Measurements from ENCODE around the gene AKR1C1.
"Not testable (repeated sequence)": the region's sequence is repeated elsewhere in the genome, so short reads cannot be mapped to it uniquely, and the experiment has no call there.

GRCh38 chr10:5008857-5009548, 45.8 kb downstream of the AKR1C1 start:
- TF ChIP-seq, protein P1, sequence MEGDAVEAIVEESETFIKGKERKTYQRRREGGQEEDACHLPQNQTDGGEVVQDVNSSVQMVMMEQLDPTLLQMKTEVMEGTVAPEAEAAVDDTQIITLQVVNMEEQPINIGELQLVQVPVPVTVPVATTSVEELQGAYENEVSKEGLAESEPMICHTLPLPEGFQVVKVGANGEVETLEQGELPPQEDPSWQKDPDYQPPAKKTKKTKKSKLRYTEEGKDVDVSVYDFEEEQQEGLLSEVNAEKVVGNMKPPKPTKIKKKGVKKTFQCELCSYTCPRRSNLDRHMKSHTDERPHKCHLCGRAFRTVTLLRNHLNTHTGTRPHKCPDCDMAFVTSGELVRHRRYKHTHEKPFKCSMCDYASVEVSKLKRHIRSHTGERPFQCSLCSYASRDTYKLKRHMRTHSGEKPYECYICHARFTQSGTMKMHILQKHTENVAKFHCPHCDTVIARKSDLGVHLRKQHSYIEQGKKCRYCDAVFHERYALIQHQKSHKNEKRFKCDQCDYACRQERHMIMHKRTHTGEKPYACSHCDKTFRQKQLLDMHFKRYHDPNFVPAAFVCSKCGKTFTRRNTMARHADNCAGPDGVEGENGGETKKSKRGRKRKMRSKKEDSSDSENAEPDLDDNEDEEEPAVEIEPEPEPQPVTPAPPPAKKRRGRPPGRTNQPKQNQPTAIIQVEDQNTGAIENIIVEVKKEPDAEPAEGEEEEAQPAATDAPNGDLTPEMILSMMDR (IDR thresholded peaks at IDR 0.05; ENCODE audit: extremely low read depth in 1 of 2, insufficient read depth in 1 of 2, low read depth in 1 of 2, low read length in 2 of 2) = not testable (repeated sequence)
- TF ChIP-seq POLR2AphosphoS5 (IDR thresholded peaks at IDR 0.05; ENCODE audit: insufficient read depth, low read depth, low read length) = not testable (repeated sequence)
